NOMO-1 (cell line): ENCODE measurements around the gene PLSCR1.
"Not testable (repeated sequence)": the region's sequence is repeated elsewhere in the genome, so short reads cannot be mapped to it uniquely, and the experiment has no call there.

Experiments
- DNase-seq, 2 experiments: peaks; one replicate each; lab custom pipeline; 2025; ENCODE audit not compliant: unreplicated experiment in 2 of 2; lab: John Stamatoyannopoulos, UW

The PLSCR1 gene

GRCh38 chr3:146485297-146485696, 59.1 kb downstream of the PLSCR1 start:
- no peak for DNase-seq

- DNase-seq = no peak
These were observed 68.2 kb downstream of the PLSCR1 start for GRCh38 chr3:146476094-146476740.

GRCh38 chr3:146474976-146475375, 69.4 kb downstream of the PLSCR1 start:
- not testable (repeated sequence) for DNase-seq

- no peak for DNase-seq
These were observed 70.7 kb downstream of the PLSCR1 start for GRCh38 chr3:146473726-146474125.

- no peak for DNase-seq
These were observed 71.8 kb downstream of the PLSCR1 start for GRCh38 chr3:146472611-146473010.

GRCh38 chr3:146471012-146471411, 73.4 kb downstream of the PLSCR1 start:
- DNase-seq = no peak

GRCh38 chr3:146470425-146470990, 73.9 kb downstream of the PLSCR1 start:
- no peak for DNase-seq

- DNase-seq = no peak
These were observed 75.0 kb downstream of the PLSCR1 start, which contains the start of gene PLSCR2 for GRCh38 chr3:146469150-146470017. PLSCR2 (minus strand) TSS chr3:146469561; CDS start chr3:146459904, 9,657 bp downstream.

GRCh38 chr3:146468671-146469149, 75.7 kb downstream of the PLSCR1 start:
- DNase-seq = no peak

GRCh38 chr3:146468234-146468633, 76.2 kb downstream of the PLSCR1 start:
- DNase-seq = no peak

GRCh38 chr3:146466604-146467003, 77.8 kb downstream of the PLSCR1 start:
- DNase-seq = no peak

GRCh38 chr3:146465693-146466465, 78.5 kb downstream of the PLSCR1 start:
- no peak for DNase-seq
